Fibroblast of the conjunctiva (primary cell): Measurements from ENCODE around the gene STOML3.

Experiments
- DNase-seq: peaks from one replicate; pipeline ENCODE4 v3.0.0-alpha.2; 2010; ENCODE audit warnings: low read depth

The STOML3 gene

GRCh38 chr13:38980750-38981078 is 9.9 kb downstream of the STOML3 start:
- DNase-seq: no peak

GRCh38 chr13:38979891-38980749 is 10.5 kb downstream of the STOML3 start:
- DNase-seq: no peak

- DNase-seq: no peak
Observed at GRCh38 chr13:38970380-38971051, 20.1 kb downstream of the STOML3 start.

GRCh38 chr13:38969187-38969586 is 21.4 kb downstream of the STOML3 start:
- no peak for DNase-seq

GRCh38 chr13:38967446-38967845 is 23.2 kb downstream of the STOML3 start:
- DNase-seq: no peak

- no peak for DNase-seq
Observed at GRCh38 chr13:38965281-38965680, 25.4 kb downstream of the STOML3 start.

GRCh38 chr13:38960175-38960574 is 30.5 kb downstream of the STOML3 start:
- no peak for DNase-seq

GRCh38 chr13:38957794-38958592 is 32.6 kb downstream of the STOML3 start:
- no peak for DNase-seq

- no peak for DNase-seq
Observed at GRCh38 chr13:38954844-38955243, 35.8 kb downstream of the STOML3 start.

GRCh38 chr13:38954291-38954690 is 36.3 kb downstream of the STOML3 start:
- no peak for DNase-seq

- DNase-seq: no peak
Observed at GRCh38 chr13:38952827-38953226, 37.8 kb downstream of the STOML3 start.

- DNase-seq: no peak
Observed at GRCh38 chr13:38951525-38952313, 38.9 kb downstream of the STOML3 start.

- DNase-seq: no peak
Observed at GRCh38 chr13:38950987-38951386, 39.6 kb downstream of the STOML3 start.

GRCh38 chr13:38947054-38947453 is 43.6 kb downstream of the STOML3 start:
- DNase-seq: no peak

GRCh38 chr13:38944219-38944618 is 46.4 kb downstream of the STOML3 start:
- no peak for DNase-seq

GRCh38 chr13:38943231-38943630 is 47.4 kb downstream of the STOML3 start:
- DNase-seq: no peak

GRCh38 chr13:38941353-38941945 is 49.2 kb downstream of the STOML3 start:
- DNase-seq: no peak

- no peak for DNase-seq
Observed at GRCh38 chr13:38933786-38934185, 56.8 kb downstream of the STOML3 start.

GRCh38 chr13:38922170-38922569 is 68.5 kb downstream of the STOML3 start:
- DNase-seq: no peak

GRCh38 chr13:38921081-38921480 is 69.5 kb downstream of the STOML3 start:
- no peak for DNase-seq
